A673 (cell line): ENCODE data around the gene STX17. TPM values are rescaled to one million over a fixed set of nuclear protein-coding genes. Genes with fewer than 3 reads are reported as not detected.

Experiments used
- BruUV-seq: library from RNA; stranded (reverse); fragments of 400-500 nt; replicated peaks from 2 replicates; lab custom pipeline; 2021; lab: Mats Ljungman, UMichigan
- CTCF ChIA-PET: fragments of 300-600 bp; sonication (Branson Sonifier 250); formaldehyde crosslinking; loops from one replicate; lab custom pipeline; 2022; ENCODE audit warnings: antibody characterized with exemption; lab: Charles Lee
- POLR2A ChIA-PET: fragments of 300-600 bp; sonication (Branson Sonifier 250); formaldehyde crosslinking; loops from one replicate; lab custom pipeline; 2022; ENCODE audit warnings: antibody characterized with exemption; ENCODE audit not compliant: low non-redundant PET; lab: Charles Lee
- DNase-seq: peaks from one replicate; pipeline ENCODE4 v3.0.0-alpha.2; 2015; ENCODE audit warnings: low spot score
- H3K27ac ChIP-seq: fragments of 200-600 bp; sonication (generic); 2 replicates; pipeline ENCODE4 v1.5.1; 2016; ENCODE audit warnings: mixed run types, low read depth, mild to moderate bottlenecking, mixed read lengths, antibody characterized with exemption, low read length; ENCODE audit not compliant: poor library complexity, severe bottlenecking
- H3K27me3 ChIP-seq: fragments of 200-600 bp; sonication (generic); replicated peaks from 2 replicates; pipeline ENCODE4 v1.6.1; 2017; ENCODE audit warnings: mixed run types, low read depth, mild to moderate bottlenecking, mixed read lengths, antibody characterized with exemption, low read length; ENCODE audit not compliant: insufficient read depth, poor library complexity
- H3K36me3 ChIP-seq: fragments of 200-600 bp; sonication (generic); 2 replicates; pipeline ENCODE4 v1.6.1; 2016; ENCODE audit warnings: mixed run types, mild to moderate bottlenecking, mixed read lengths, antibody characterized with exemption, low read length; ENCODE audit not compliant: insufficient read depth, poor library complexity, severe bottlenecking
- H3K4me1 ChIP-seq: fragments of 200-600 bp; sonication (generic); 2 replicates; pipeline ENCODE4 v1.6.1; 2017; ENCODE audit warnings: mixed run types, mild to moderate bottlenecking, mixed read lengths, antibody characterized with exemption, low read length; ENCODE audit not compliant: insufficient read depth, poor library complexity, severe bottlenecking
- H3K4me3 ChIP-seq: fragments of 200-600 bp; sonication (generic); 2 replicates; pipeline ENCODE4 v1.5.1; 2016; ENCODE audit warnings: low read depth, mixed run types, mild to moderate bottlenecking, mixed read lengths, low read length; ENCODE audit not compliant: poor library complexity, severe bottlenecking
- H3K9me3 ChIP-seq: fragments of 200-600 bp; sonication (generic); 2 replicates; pipeline ENCODE4 v1.6.1; 2016; ENCODE audit warnings: mixed run types, low read depth, mild to moderate bottlenecking, mixed read lengths, antibody characterized with exemption, low read length; ENCODE audit not compliant: poor library complexity, severe bottlenecking
- EZH2 ChIP-seq: fragments of 200-600 bp; sonication (generic); IDR thresholded peaks from 2 replicates; pipeline ENCODE4 v1.6.1; 2017; ENCODE audit warnings: borderline replicate concordance, low read depth, mild to moderate bottlenecking, mixed read lengths, antibody characterized with exemption, low read length; ENCODE audit not compliant: poor library complexity, severe bottlenecking
- intact Hi-C: fragments of 100-400 bp; cut with micrococcal nuclease; formaldehyde crosslinking; loops from one replicate; pipeline ENCODE4 v1.10.0; 2022; ENCODE audit not compliant: unreplicated experiment
- total RNA-seq: library from RNA; stranded (reverse); gene quantifications from 2 replicates; pipeline ENCODE4 v1.2.3, GENCODE V29; 2021
- TF ChIP-seq, protein P1 (sequence below): fragments of 300-800, 200-600 bp; sonication (generic); conservative IDR thresholded peaks from 2 replicates; pipeline ENCODE4 v1.5.1; 2017; ENCODE audit warnings: low read depth, mild to moderate bottlenecking, antibody characterized with exemption, low read length, moderate library complexity, mixed read lengths

Gene STX17
- total RNA-seq, 1 experiment from 2014 or later, result 20.9 TPM

DNA sequence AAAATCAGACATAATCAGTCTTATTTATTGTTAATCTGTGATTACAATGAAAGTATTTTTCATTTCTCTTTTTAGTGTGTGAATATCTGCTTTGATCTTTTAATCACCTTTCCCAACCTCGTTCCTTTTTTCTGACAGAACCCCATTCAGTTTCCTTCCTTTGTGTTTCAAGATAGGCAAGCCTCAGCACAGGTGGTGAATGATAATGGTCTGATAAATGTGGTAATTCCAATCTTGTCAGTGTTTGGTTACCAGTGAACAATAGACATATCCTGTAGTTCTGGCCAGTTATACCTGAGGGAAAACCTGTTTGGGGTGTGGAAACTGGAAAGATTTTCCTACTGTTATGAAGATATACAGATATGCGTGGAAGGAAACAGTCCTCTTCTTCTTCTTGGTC, 13.5 kb downstream of the STX17 start:
- POLR2A ChIA-PET, result no interaction called here
- CTCF ChIA-PET, result no interaction called here
- Histone ChIP-seq H3K27me3 (no peaks in the 10 kb centered on the region), H3K4me1 (no peaks in the 10 kb centered on the region), H3K9me3 (no peaks in the 10 kb centered on the region), H3K36me3 (peaks cover 28% of the 10 kb centered on the region), H3K27ac (no peak overlapping the region), H3K4me3 (no peak overlapping the region)
- intact Hi-C loops, result no loop called here
- no TSS peak for BruUV-seq
- no peak for DNase-seq
- TF ChIP-seq, protein P1, sequence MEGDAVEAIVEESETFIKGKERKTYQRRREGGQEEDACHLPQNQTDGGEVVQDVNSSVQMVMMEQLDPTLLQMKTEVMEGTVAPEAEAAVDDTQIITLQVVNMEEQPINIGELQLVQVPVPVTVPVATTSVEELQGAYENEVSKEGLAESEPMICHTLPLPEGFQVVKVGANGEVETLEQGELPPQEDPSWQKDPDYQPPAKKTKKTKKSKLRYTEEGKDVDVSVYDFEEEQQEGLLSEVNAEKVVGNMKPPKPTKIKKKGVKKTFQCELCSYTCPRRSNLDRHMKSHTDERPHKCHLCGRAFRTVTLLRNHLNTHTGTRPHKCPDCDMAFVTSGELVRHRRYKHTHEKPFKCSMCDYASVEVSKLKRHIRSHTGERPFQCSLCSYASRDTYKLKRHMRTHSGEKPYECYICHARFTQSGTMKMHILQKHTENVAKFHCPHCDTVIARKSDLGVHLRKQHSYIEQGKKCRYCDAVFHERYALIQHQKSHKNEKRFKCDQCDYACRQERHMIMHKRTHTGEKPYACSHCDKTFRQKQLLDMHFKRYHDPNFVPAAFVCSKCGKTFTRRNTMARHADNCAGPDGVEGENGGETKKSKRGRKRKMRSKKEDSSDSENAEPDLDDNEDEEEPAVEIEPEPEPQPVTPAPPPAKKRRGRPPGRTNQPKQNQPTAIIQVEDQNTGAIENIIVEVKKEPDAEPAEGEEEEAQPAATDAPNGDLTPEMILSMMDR, result no peak
- no peak for TF ChIP-seq EZH2

GRCh38 chr9:99921875-99922710, 15.6 kb downstream of the STX17 start:
- DNase-seq, result no peak
- no peak for TF ChIP-seq EZH2
- TF ChIP-seq, protein P1, result no peak
- ChIA-PET POLR2A (no interaction called here), CTCF (no interaction called here)
- no peaks in the 10 kb centered on the region for H3K4me1 ChIP-seq
- no peaks in the 10 kb centered on the region for H3K27me3 ChIP-seq
- peaks cover 14% of the 10 kb centered on the region for H3K9me3 ChIP-seq
- BruUV-seq, result no TSS peak
- intact Hi-C loops, result no loop called here
- no peak overlapping the region for H3K4me3 ChIP-seq
- peaks cover 31% of the 10 kb centered on the region for H3K36me3 ChIP-seq
- H3K27ac ChIP-seq, result no peak overlapping the region

- no peak for DNase-seq
- H3K27me3 ChIP-seq, result no peaks in the 10 kb centered on the region
- peaks cover 27% of the 10 kb centered on the region for H3K36me3 ChIP-seq
- TF ChIP-seq, protein P1, result no peak
- no peak for TF ChIP-seq EZH2
- no TSS peak for BruUV-seq
- POLR2A ChIA-PET, result no interaction called here
- H3K4me1 ChIP-seq, result no peaks in the 10 kb centered on the region
- CTCF ChIA-PET, result no interaction called here
- intact Hi-C loops, result no loop called here
- H3K27ac ChIP-seq, result no peak overlapping the region
- H3K4me3 ChIP-seq, result no peak overlapping the region
- peaks cover 14% of the 10 kb centered on the region for H3K9me3 ChIP-seq
These were observed 16.2 kb downstream of the STX17 start for GRCh38 chr9:99922711-99923030.
